NCI-H1092 treated with DMSO at 0.1 percent for 48 hours (cell line): Measurements from ENCODE around the gene TOMM34.

Experiments
- DNase-seq: peaks from one replicate; lab custom pipeline; 2025; lab: John Stamatoyannopoulos, UW

TOMM34 gene

GRCh38 chr20:44931911-44932310 lies 28.3 kb downstream of the TOMM34 start:
- DNase-seq, result no peak

- DNase-seq, result no peak
Observed at GRCh38 chr20:44930517-44931168, 29.6 kb downstream of the TOMM34 start.

GRCh38 chr20:44928595-44928994 lies 31.6 kb downstream of the TOMM34 start:
- no peak for DNase-seq

GRCh38 chr20:44924541-44924940 lies 35.7 kb downstream of the TOMM34 start:
- no peak for DNase-seq

GRCh38 chr20:44921447-44921846 lies 38.8 kb downstream of the TOMM34 start:
- DNase-seq, result no peak

GRCh38 chr20:44918761-44919160 lies 41.4 kb downstream of the TOMM34 start:
- no peak for DNase-seq

- DNase-seq, result no peak
Observed at GRCh38 chr20:44918342-44918741, 41.9 kb downstream of the TOMM34 start.

- DNase-seq, result no peak
Observed at GRCh38 chr20:44917399-44917798, 42.8 kb downstream of the TOMM34 start.

- DNase-seq, result no peak
Observed at GRCh38 chr20:44916586-44916985, 43.6 kb downstream of the TOMM34 start.

- no peak for DNase-seq
Observed at GRCh38 chr20:44914924-44915323, 45.3 kb downstream of the TOMM34 start.

- no peak for DNase-seq
Observed at GRCh38 chr20:44912189-44912588, 48.0 kb downstream of the TOMM34 start.

GRCh38 chr20:44911264-44911921 lies 48.8 kb downstream of the TOMM34 start:
- DNase-seq, result no peak

GRCh38 chr20:44910690-44911262 lies 49.4 kb downstream of the TOMM34 start:
- DNase-seq, result no peak

GRCh38 chr20:44909872-44910689 lies 50.1 kb downstream of the TOMM34 start, which contains the start of gene PABPC1L:
PABPC1L (plus strand) TSS chr20:44910060; CDS start chr20:44910144, 84 bp downstream.
- DNase-seq, result peak; percentile 46

GRCh38 chr20:44908987-44909871 lies 51.0 kb downstream of the TOMM34 start:
- DNase-seq, result no peak

- no peak for DNase-seq
Observed at GRCh38 chr20:44904377-44904776, 55.8 kb downstream of the TOMM34 start.

- no peak for DNase-seq
Observed at GRCh38 chr20:44901974-44902373, 58.2 kb downstream of the TOMM34 start.

- no peak for DNase-seq
Observed at GRCh38 chr20:44900231-44900854, 59.9 kb downstream of the TOMM34 start.

GRCh38 chr20:44897133-44897532 lies 63.1 kb downstream of the TOMM34 start:
- no peak for DNase-seq

GRCh38 chr20:44896583-44896982 lies 63.6 kb downstream of the TOMM34 start:
- no peak for DNase-seq

- DNase-seq, result no peak
Observed at GRCh38 chr20:44894959-44895358, 65.2 kb downstream of the TOMM34 start.
